Psoas muscle (tissue), 8 donors: ENCODE data around the gene NAV2. TPM values are rescaled to one million over a fixed set of nuclear protein-coding genes. Genes with fewer than 3 reads are reported as not detected.

ENCODE experiments used
- ATAC-seq, 4 donors: fragments of 200-7000 bp; cut with Tn5 transposase; one replicate each; pipeline ENCODE4 v1.9.1; 2020; ENCODE audit warnings: moderate library complexity in 3 of 4, mild to moderate bottlenecking in 2 of 4
- DNase-seq, 2 donors: peaks; one replicate each; pipeline ENCODE4 v3.0.0-alpha.2; 2020
- H3K27ac ChIP-seq: fragments of 200-600 bp; one replicate; pipeline ENCODE4 v1.8.0; 2022
- H3K27me3 ChIP-seq, 3 donors: fragments of 200-600 bp in 1 of 3; one replicate each; pipeline versions ENCODE4 v1.6.1 to v1.8.0; 2013 to 2022; ENCODE audit warnings: low read length in 2 of 3, mild to moderate bottlenecking in 2 of 3, moderate library complexity in 1 of 3; ENCODE audit not compliant: insufficient read depth in 3 of 3
- H3K36me3 ChIP-seq, 2 donors: fragments of 200-600 bp in 1 of 2; one replicate each; pipeline versions ENCODE4 v1.6.1 to v1.8.0; 2013 to 2022; ENCODE audit warnings: low read depth in 1 of 2, mild to moderate bottlenecking in 1 of 2, moderate library complexity in 1 of 2; ENCODE audit not compliant: insufficient read depth in 1 of 2
- H3K4me1 ChIP-seq: fragments of 200-600 bp; one replicate; pipeline ENCODE4 v1.8.0; 2022
- H3K4me3 ChIP-seq: fragments of 200-600 bp; one replicate; pipeline ENCODE4 v1.8.0; 2022; ENCODE audit warnings: mild to moderate bottlenecking
- H3K9me3 ChIP-seq: fragments of 200-600 bp; one replicate; pipeline ENCODE4 v1.8.0; 2022
- WGBS, 3 donors: extraction: QIAGEN DNeasy Blood & Tissue Kit; methylation state at CpG; one replicate each; pipeline versions ENCODE4 v1.1.6 to v1.1.7; 2013; 5-methylcytosine and 5-hydroxymethylcytosine counted together
- intact Hi-C, 2 donors: fragments of 100-400 bp; cut with DNase I; formaldehyde crosslinking; loops; one replicate each; pipeline versions ENCODE4 v1.11.0 to v1.14.2; 2022
- polyA plus RNA-seq, 3 donors: library from polyadenylated mRNA; stranded (reverse); fragments of 200-250 nt; gene quantifications; one replicate each; pipeline ENCODE4 v1.2.3, GENCODE V29; 2013
- total RNA-seq, 4 donors: library from RNA; stranded (reverse); fragmentation: NEBNext Ultra II Directional in 2 of 4; extraction: Animal tissue kit (Norgen Biotek cat#: 25700) in 2 of 4; gene quantifications; one replicate each; pipeline versions ENCODE4 v1.2.1 to v1.2.4, GENCODE V29; 2021 to 2023
- TF ChIP-seq, protein P1 (sequence below): fragments of 200-600 bp; IDR thresholded peaks from one replicate; pipeline ENCODE4 v1.8.0; 2022; ENCODE audit warnings: antibody characterized with exemption
- donor health status: healthy with polysubstance abuse.
- donor health status: DM: no; HTN: no; CAD: no; lungs with moderate emphysema.
- donor health status: Bipolar disorder and iron deficiency.
- donor health status: healthy.
- donor health status: DM: yes; HTN: yes; CAD: no.
- donor health status: DM: no; HTN: no; CAD: no.
- donor health status: DM: no; HTN: no; CAD: no.
- donor health status: DM: yes; HTN: yes; CAD: no.

NAV2 gene
- total and polyA plus RNA-seq, 7 donors = 0.68 to 21.8 (median 2.9) TPM

- WGBS, 3 donors = 71 to 76% (median 76%) methylated on average over 7 of the region's 7 CpGs
- Histone ChIP-seq H3K9me3 (no peaks in the 10 kb centered on the region), H3K4me3 (no peak overlapping the region), H3K27me3 (no peaks in the 10 kb centered on the region), H3K36me3 (no peaks in the 10 kb centered on the region), H3K4me1 (peaks cover 10% of the 10 kb centered on the region), H3K27ac (no peak overlapping the region)
- TF ChIP-seq, protein P1, sequence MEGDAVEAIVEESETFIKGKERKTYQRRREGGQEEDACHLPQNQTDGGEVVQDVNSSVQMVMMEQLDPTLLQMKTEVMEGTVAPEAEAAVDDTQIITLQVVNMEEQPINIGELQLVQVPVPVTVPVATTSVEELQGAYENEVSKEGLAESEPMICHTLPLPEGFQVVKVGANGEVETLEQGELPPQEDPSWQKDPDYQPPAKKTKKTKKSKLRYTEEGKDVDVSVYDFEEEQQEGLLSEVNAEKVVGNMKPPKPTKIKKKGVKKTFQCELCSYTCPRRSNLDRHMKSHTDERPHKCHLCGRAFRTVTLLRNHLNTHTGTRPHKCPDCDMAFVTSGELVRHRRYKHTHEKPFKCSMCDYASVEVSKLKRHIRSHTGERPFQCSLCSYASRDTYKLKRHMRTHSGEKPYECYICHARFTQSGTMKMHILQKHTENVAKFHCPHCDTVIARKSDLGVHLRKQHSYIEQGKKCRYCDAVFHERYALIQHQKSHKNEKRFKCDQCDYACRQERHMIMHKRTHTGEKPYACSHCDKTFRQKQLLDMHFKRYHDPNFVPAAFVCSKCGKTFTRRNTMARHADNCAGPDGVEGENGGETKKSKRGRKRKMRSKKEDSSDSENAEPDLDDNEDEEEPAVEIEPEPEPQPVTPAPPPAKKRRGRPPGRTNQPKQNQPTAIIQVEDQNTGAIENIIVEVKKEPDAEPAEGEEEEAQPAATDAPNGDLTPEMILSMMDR = no peak
- DNase-seq (no peak), ATAC-seq (no peak)
- intact Hi-C loops = no loop called here
Observed at GRCh38 chr11:20031155-20032001, 318.7 kb downstream of the NAV2 start.

- peaks cover 10% of the 10 kb centered on the region for H3K4me1 ChIP-seq
- DNase-seq = no peak
- no peaks in the 10 kb centered on the region for H3K9me3 ChIP-seq
- H3K27me3 ChIP-seq = no peaks in the 10 kb centered on the region
- 64 to 85% (median 82%) methylated on average over 5 of the region's 5 CpGs for WGBS, 3 donors
- no peak for ATAC-seq
- no peak overlapping the region for H3K4me3 ChIP-seq
- intact Hi-C loops = no loop called here
- TF ChIP-seq, protein P1 = no peak
- no peaks in the 10 kb centered on the region for H3K36me3 ChIP-seq
- no peak overlapping the region for H3K27ac ChIP-seq
Observed at GRCh38 chr11:20032127-20032526, 319.5 kb downstream of the NAV2 start.

- H3K4me1 ChIP-seq = peaks cover 7% of the 10 kb centered on the region
- no peak overlapping the region for H3K27ac ChIP-seq
Observed at GRCh38 chr11:20032577-20033260, 320.1 kb downstream of the NAV2 start.

GRCh38 chr11:20033806-20034205, 321.2 kb downstream of the NAV2 start:
- no peaks in the 10 kb centered on the region for H3K4me1 ChIP-seq
- intact Hi-C loops = no loop called here
- no peak for DNase-seq
- H3K9me3 ChIP-seq = no peaks in the 10 kb centered on the region
- 91 to 95% (median 95%) methylated on average over 5 of the region's 5 CpGs for WGBS, 3 donors
- TF ChIP-seq, protein P1 = no peak
- ATAC-seq = no peak
- no peaks in the 10 kb centered on the region for H3K36me3 ChIP-seq
- no peaks in the 10 kb centered on the region for H3K27me3 ChIP-seq
- H3K27ac ChIP-seq = no peak overlapping the region
- no peak overlapping the region for H3K4me3 ChIP-seq

More at GRCh38 chr11:20032577-20033260, 320.1 kb downstream of the NAV2 start:
- no peaks in the 10 kb centered on the region for H3K36me3 ChIP-seq
- no peaks in the 10 kb centered on the region for H3K9me3 ChIP-seq
- ATAC-seq (no peak), DNase-seq (no peak)
- TF ChIP-seq, protein P1 = no peak
- 81 to 94% (median 91%) methylated on average over 7 of the region's 7 CpGs for WGBS, 3 donors
- no peaks in the 10 kb centered on the region for H3K27me3 ChIP-seq
- intact Hi-C loops = no loop called here
- H3K4me3 ChIP-seq = no peak overlapping the region
